ENCODE data around the gene SECTM1.

SECTM1 gene

DNA sequence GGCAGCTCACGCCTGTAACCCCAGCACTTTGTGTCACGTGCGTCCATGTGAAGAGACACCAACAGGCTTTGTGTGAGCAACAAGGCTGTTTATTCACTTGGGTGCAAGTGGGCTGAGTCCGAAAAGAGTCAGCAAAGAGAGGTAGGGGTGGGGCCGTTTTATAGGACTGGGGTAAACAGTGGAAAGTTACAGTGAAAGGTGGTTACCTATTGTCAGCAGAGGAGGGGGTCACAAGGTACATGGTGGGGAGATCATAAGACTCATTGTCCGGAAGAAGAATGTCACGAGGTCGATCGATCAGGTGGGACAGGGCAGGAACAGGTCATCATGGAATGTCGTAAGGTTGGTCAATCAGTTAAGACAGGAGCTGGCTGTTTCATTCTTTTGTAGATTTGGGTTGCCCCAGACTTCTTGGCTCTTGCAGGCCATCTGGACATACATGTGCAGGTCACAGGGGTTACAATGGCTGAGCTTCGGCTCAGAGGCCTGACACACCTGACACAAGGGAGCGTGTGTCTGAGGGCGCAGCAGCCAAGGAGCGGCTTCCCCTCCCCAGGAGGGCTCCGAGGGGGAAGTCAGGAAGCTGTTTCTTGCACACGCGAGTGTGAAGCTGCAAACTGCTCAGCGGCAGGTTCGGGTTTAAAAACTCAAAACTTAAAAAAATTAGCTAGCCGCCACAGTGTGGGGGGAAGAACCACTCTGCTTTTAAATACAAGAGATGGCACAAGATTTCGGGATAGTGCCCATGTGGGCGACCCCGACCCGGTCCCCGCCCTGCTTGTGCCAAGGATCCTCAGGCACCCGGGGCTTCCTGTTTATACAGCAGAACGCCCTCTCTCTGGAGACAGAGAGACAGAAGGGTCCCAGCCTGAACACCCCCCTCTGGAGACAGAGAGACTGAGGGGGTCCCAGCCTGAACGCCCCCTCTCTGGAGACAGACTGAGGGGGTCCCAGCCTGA lies 13.1 kb upstream of the SECTM1 start:
- no peak for DNase-seq

DNA sequence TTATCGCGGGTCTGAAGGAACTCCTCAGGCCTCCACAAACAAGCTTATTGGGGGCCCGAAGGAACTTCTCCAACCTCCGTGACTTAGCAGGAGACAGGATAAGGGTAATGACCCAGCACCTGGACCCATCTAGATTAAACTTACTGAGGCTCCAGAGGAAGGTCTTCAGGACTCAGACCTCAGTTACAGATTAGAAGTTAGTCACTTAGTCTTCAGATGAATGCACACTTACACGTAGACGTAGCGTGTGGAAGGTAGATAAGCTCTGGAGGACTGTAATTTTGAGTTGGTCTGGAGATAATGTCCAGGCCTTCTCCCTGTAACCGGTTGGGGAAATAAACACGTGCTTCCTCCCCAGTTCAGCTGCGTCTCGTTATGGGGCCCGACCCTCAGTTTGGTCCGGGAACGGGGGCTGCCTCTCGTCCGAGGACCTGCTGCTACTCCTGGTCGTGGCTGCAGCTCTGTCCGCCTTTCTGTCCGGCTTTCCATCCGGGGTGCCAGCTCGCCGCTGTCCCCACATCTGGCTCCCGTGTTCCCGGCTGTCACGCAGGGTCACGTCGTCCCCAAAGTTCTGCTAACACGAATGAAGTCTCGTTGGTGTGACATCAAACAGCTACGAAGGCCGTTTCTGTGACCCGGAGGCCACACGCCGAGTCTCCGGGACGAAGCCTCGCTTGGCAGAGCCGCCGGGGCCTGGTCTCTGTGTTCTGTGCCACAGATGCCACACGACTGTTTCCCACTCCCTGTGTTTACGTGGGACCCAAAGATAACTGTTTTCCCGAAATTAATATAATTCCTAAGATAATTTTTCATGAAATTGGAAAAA lies 11.8 kb upstream of the SECTM1 start:
- no peak for DNase-seq

DNA sequence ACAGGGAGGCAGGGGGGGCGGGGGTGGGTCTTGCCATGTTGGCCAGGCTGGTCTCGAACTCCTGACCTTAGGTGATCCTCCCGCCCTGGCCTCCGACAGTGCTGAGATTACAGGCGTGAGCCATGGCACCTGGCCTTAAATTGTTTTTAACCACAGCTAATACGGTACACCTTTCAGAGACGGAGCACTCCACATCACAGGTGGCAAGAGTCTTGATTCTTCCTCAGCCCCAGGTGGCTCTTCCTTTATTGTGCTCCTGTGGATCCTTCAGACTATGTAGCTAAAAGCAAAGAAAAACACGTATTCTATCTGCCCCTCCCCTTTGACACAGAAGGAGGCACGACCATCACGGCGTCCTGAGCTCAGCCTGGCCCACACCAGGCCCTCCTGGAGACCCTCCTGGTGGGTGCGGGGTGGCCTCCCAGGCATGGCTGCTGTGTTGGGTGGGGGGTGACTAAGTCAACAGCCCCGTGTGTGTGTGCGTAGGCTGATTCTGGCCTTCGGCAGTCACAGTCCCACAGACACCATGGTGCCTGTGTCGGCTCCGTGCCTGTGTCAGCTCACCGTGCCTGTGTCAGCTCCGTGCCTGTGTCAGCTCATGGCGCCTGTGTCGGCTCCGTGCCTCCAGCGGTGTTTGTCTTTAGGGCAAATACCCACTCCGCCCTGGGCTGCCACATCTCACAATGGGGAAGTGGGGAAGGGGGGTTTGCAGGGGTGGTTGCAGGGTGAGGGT lies 10.8 kb upstream of the SECTM1 start:
- DNase-seq, result no peak

DNA sequence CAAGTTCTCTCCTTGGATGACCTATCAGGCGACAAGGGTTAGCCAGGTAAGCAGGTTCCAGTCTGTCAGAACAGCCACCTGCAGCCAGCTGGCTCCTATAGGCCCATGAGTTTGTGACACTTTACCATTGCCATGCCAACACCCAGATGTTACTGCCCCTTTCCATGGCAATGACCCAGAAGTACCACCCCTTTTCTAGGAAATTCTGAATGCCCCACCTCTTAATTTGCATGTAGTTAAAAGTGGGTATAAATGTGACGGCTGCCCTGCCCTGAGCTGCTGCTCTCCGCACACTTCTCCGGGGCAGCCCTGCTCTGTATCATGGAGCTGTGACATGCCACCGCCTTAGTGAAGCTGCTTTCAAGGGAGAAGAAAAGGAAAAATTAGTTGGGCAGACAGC lies 10.0 kb upstream of the SECTM1 start:
- DNase-seq, result no peak

DNA sequence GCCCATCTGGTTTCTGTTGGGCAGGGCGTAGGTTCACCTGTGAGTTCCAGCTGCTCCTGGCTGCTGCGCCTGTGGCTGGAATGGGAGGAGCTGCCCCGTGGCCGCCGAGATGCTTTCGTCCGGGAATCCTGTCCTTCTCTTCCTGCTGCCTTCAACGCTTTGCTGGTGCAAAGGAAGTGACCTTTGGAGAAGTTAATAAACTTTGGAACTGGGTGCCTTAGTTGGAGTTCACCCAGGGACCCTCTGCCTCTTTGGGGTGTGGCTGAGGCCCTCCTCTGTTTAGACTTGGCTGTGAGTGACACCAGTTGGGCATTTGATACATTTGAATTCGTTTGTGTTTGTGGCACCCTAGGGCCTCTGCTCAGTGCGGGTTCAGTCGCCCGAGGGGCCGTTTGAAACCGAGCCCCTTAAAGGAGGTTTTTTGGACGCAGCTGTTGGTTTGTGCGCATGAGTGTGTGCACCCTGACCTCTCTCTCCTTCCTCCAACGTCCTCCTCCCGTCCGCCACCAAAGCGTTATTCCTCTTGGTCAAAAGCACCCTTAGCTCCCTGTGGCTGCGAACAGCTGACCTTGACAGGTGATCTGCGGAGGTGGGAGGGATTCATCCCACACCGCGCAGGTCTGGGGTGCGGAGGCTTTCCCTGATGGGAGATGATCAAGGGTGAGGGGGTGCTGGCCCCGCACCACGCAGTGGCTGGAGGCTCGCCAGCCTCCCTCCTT lies 9.0 kb upstream of the SECTM1 start:
- DNase-seq, result no peak

DNA sequence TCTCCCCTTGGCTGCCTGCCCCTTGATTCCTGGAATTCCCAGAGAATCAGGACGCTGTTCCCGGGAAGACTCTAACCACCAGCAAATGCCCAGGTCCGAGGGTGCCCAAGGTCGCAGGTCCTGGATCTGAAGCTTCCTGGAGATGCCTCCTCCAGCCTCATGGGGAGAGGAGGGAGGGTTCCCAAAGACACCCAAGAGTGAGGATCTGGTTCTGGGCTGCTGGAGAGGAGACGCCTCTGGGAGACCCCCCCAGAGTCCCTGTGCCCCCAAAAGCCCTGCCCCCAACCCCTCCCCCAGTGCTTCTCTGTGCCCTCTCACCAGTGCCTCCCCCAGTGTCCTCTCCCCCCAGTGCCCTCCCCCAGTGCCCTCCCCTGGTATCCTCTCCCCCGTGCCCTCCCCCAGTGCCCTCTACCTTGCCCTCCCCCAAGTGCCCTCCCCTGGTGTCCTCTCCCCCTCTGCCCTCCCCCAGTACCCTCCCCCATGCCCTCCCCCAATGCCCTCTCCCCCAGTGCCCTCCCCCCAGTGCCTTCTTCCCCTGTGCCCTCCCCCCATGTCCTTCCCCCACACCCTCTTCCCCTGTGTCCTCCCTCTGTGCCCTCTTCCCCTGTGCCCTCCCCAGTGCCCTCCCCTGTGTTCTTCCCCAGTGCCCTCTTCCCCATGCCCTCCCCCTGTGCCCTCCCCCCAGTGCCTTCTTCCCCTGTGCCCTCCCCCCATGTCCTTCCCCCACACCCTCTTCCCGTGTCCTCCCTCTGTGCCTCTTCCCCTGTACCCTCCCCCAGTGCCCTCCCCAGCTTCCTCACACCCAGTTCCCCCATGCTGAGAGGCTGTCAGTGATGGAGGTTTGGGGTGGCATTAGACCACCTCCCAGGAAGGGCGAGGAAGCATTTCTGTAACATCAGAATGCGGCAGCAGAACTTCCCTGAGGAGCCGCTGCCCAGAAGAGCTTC lies 6.3 kb upstream of the SECTM1 start:
- no peak for DNase-seq

DNA sequence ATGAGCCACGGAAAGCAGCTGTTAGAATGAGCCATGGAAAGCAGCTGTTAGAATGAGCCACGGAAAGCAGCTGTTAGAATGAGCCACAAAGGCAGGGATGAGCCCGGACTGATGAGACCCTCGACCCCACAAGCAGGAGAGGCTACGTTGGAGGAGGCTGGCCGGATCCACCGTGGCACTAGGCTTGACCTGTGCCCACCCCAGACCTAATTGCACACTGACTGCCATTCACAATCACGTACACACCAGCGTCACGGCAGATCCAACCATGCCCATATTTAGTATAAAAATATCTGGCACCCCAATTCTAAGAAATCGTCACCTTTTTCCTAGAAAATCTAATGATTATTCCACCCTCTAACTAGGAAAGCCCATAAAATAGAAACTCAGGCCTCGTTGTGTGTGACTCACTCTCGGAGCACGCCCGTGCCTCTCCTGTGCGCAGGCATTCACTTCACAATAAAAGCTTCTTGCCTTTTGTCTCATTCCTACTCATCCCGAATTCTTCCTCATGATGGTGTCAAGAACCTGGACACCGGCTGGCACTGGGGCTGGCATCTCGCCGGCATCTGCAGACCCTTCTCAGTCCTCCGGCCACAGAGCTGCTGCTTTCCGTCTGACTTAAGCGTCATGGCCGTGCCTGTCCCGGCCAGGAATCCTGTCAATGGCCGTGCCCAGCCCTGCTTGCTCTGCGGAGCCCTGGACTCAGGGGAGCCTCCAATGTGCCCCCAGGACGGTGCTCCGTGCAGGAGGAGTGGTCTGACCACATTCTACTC lies 5.5 kb upstream of the SECTM1 start:
- DNase-seq, result no peak

DNA sequence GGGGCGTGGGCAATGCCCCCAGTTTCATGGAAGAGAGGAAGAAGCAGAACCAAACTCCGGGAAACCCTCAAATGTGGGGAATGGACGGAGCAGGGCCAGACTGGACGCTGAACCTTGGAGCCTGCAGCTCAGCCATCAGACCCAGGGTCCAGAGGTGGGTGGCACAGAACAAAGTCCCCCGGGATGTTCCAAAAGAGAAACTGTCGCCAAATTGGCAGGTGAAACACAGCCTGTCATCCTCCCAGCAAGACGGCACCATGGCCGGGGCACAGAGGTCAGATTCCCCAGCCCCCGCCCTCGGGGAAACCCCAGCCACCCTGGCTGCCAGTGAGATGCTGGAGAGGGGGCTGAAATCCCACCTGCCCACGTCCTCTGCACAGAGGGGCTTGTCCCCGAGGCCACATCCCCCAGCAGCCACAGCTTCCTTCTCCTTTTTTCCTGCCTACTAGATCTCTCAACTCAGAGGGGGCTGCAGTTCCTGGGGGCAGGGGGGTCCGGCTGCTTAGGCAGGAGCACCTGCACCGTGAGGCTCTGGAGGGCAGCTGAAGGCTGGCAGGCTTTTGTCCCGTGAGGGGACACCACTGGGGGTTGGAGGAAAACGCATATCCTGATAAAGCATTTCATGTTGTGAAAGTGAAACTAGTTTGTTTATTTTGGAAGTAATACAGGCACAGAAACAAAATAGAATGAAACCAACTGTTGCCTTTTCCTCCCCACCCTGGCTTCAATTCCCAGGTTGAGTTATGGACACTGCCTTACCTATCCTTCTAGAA lies 1.2 kb upstream of the SECTM1 start:
- peak; percentile 52 for DNase-seq

DNA sequence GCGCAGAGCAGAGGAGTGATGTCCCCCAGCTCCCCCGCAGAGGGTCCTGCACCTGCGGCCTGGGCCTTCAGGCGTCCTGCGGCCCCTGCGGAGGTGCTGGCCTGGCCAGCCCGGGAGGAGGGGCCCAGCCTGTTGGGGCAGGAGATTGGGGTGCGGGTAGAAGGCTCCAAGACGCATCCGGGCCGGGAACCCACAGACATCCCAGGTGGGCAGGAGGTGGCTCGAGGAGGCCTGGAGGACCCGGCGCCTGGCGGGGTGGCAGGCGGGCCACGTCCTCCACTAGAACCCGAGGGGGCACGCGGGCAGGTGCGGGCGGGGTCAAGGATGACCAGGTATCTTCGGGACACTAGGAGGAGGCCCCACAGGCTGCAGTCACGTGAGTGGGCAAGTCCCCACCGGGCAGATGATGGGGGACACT lies 647 bp upstream of the SECTM1 start:
- DNase-seq, result no peak

DNA sequence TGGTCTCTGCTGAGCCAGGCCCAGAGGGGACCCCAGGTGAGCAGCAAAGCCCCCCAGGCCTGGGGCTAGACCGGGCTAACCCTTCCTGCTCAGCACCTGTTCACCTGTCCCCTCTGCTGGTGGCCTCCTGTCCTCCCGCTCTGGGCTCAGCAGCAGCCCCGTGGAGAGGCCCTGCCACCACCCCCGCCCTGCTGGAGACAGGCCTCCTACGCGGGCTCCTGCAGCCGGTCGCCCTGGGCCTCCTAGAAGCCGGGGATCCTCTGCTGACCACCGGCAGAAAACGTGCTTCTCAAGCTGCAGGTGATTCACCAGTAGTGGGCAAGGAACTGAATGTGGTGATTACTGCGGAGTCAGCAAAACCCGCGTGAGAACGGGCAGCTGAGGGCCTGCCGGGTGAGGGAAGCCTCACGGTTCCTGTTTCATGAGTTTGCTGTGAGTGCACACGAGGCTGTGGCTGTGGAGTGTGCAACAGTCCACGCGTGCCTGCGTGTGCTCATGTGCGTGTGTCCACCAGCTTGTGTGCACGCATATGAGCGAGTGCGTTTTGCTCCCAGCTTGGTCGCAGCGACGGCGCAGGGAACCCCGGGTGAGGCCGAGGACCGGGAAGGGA lies 792 bp downstream of the SECTM1 start:
- peak; percentile 81 for DNase-seq

DNA sequence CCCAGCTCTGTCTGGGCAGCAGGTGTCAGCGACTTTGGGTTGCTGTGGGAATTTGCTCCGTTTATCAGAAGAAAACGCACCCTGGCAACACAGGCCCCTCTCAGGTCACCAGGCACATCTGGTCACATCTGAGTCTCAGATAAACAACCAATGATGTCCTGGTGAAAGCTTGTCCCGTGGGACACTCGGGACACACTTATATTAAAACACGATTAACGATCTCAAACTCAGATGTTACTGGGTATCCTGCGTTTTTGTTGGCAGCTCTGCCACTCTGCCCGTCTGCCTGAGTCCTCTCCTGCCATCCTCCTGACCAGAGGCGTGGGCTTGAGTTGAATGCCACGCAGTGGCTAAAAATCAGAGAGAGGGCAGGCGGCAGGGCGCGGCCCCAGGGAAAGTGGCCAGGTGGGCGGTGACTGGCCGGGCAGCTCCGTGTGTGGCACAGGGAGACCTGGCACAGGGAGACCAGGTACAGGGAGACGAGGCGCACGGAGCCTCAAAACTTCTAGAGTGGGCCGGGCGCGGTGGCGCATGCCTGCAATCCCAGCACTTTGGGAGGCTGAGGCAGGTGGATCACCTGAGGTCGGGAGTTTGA lies 2.1 kb downstream of the SECTM1 start:
- DNase-seq, result no peak

DNA sequence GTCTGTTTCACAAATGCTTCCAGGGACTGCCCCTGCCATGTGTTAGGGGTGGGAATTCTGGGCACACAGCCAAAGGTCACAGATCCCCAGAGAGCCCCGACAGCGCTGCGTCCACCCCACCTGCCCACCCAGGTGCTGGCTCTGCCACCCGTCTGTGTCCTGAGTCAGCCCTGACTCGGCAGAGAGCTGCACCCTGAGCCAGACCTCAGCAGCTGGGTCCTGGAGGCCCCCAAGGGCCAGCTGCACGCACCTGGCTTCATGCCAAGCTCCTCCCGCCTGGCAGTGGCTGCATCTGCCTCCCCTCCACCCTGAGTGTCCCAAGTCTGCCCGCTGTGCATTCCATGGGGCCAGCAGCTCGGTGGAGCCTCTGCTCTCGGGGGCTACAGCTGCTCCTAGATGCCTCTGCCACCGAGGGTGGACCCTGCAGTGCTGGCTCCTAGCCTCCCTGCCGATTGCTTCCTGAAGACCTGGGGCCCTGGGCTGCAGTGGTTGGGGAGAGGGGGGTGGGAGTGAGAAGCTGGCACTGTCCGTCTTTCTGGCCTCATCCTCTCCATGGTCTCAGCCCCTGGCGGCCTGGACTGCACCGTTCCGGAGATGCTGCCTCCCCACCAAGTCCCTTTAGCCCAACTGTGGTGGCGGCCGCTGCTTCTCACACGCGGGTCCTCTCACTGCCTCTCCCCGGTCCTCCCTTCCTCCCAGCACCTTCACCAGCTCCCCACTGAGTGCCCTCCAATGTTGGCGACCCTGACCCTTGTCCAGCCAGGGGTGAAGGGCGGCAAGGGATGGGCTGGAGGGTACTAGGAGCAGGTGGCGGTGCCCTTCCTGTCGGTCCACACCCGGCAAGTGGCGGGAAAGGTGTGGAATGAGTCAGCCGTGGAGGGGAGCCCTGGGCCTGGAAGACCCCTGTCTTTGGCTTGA lies 3.0 kb downstream of the SECTM1 start:
- no peak for DNase-seq

DNA sequence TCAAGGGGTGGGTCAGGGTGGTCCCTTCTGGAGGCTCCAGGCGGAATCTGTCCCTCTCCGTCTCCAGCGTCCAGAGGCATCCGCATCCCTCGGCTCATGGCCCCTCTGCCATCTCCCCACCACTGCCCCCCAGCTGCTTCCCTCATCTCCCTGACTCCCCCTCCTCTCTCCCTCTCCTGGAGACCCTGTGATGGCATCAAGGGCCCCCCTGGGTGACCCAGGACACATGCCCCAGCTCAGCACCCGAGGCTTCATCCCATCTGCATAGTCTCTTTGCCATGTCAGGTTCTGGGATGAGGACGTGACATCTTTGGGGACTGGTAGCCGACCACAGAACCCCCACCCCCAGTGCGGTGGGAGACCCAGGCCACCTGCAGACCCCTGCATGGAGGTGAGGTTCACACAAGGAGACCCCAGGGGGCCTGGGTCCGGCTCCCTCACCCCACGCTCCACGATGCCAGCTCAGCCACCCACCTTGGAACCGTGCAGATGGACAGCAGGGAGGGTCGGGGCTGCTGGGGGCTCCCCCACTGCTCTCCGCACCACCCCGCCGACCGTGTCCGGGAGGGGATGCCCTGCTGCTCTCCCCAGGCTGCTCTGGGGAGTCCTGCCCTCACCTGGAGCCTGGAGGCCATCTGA lies 3.8 kb downstream of the SECTM1 start:
- DNase-seq, result no peak

DNA sequence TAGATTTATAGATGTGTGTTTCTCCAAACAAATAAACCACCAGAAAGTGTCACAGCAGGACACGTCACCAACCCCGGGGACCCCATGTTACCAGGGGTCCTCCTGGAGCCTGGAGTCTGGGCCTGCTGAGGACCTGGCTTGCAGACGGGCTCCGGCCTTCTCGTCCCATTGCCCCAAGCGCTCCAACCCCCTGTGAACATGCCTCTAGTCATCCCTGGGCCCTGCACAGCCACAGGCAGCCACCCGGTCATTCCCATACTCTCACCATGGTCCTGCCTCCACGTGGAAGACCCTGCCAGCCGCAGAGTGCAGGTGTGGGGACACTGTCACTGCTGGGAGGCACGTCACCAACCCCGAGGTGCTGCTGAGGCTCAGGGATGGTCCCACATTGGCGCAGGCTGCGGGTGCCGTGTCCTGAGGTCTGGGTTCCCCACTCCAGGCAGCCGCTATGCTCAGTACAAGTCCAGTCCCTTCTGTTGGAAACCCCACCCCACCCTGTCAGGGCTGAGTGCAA lies 4.5 kb downstream of the SECTM1 start:
- no peak for DNase-seq

DNA sequence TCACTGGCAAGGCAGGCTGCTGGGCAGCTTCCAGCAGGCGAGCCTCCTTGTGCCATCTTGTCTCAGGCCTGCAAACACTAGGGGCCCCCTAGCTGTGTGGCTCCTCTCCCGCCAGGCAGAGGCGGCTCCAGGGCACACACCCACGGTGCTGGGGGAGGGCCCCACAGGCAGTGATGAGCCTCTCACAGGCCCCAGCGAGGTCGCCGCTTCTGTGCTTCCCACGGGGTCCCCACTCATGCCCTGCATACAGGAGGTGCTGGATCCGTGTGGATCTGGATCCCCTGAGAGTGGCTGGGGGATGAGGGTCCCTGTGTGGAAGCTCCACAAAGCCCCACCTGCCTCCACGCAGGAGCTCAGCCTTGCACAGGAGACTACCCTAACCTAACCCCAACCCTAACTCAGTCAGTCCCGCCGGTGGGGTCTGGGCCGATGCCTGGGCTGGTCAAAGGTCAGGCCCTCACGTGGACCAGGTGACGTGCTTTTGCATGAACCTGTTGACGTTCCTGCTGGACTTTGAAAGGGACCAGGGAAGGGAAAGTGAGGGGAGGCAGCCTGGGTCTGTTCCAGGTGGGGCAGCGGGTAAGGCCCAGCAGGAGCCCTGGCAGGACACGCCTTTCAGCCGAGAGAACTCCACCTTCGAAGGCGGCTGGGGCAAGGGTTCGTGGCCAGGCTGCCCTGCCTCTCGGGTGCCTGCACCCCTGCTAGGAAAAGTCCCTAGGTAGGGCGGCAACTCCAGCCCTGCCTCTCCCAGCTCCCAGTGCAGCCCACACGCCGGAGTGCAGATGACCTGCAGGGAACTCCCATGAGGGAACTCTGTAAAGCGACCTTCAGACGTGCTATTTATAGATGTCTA lies 5.2 kb downstream of the SECTM1 start:
- DNase-seq, result no peak

DNA sequence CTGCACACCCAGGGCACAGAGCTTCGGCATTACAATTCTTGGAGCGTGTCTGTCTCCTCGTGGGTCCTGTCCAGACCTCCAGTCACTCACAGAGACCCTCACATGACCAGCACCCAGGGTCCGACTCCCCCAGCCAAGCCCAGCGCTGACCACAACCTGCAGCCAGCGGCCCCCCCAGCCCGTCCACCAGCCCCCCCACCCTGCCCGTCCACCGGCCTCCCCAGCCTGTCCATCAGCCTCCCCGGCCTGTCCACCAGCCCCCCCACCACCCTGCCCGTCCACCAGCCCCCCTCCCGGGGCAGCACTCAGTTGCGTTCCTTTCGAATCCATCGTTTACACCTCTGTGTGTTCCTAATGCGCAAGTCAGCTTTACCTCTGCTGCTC lies 5.8 kb downstream of the SECTM1 start:
- no peak for DNase-seq

Measured in inflammatory macrophage treated with lipopolysaccharide for 4 hours (primary cell).